Measurements from ENCODE around the gene BCL2. TPM values are rescaled to one million over a fixed set of nuclear protein-coding genes. Genes with fewer than 3 reads are reported as not detected.
A peak's percentile ranks its signal among the peaks of the same experiment; 100 is the strongest.

Gene BCL2
- total and polyA plus RNA-seq, 9 of the 15 experiments (the other 6 are each of a cell fraction or from before 2014, with no cell fraction given): 0.10 to 1.1 (median 0.65) TPM

- no TSS peak for BruUV-seq (replicated peaks)
- no peak for DNase-seq (ENCODE audit: extremely low read depth in 1 of 4, low spot score in 3 of 4)
- Histone ChIP-seq H3K4me1 (replicated peaks in 1 of 2; ENCODE audit: control insufficient read depth in 2 of 2, insufficient read depth in 2 of 2, low read length in 2 of 2) (no peaks in the 10 kb centered on the region), H3K9ac (ENCODE audit: insufficient read depth in 1 of 2, low read depth in 2 of 2, low read length in 2 of 2) (no peak overlapping the region), H3K9me1 (ENCODE audit: control insufficient read depth, insufficient read depth, low read length) (no peaks in the 10 kb centered on the region), H3K27ac (ENCODE audit: extremely low read depth, low read depth, low read length) (no peak overlapping the region), H4K20me1 (replicated peaks; ENCODE audit: control insufficient read depth, insufficient read depth, low read length) (no peaks in the 10 kb centered on the region), H3K4me3 (no peak overlapping the region), H3K79me2 (ENCODE audit: control insufficient read depth, insufficient read depth, low read length) (no peaks in the 10 kb centered on the region), H3K36me3 (ENCODE audit: control insufficient read depth, insufficient read depth, low read length) (no peaks in the 10 kb centered on the region), H3K27me3 (ENCODE audit: control insufficient read depth in 2 of 2, insufficient read depth in 2 of 2, low read length in 2 of 2) (peaks cover 0 to 15% of the 10 kb centered on the region in 2 experiments; a peak in 2 of 5 replicates), H2AFZ (ENCODE audit: low read depth, low read length) (no peak overlapping the region), H3K9me3 (replicated peaks; ENCODE audit: control insufficient read depth, insufficient read depth, low read depth, low read length) (no peaks in the 10 kb centered on the region), H3K4me2 (ENCODE audit: insufficient read depth, low read length) (no peak overlapping the region)
- ChIA-PET CTCF (ENCODE audit: low intra/inter-chr PET ratio) (no interaction called here), POLR2A (no interaction called here)
- intact Hi-C loops (cut with micrococcal nuclease): no loop called here
- 10% methylated on average over 24 of the region's 25 CpGs for WGBS (ENCODE audit: insufficient coverage, low coverage, missing lambda C conversion rate)
- FAIRE-seq: no peak
- ATAC-seq: no peak
- in situ Hi-C loops (cut with MboI): no loop called here
- TF ChIP-seq, protein P1, sequence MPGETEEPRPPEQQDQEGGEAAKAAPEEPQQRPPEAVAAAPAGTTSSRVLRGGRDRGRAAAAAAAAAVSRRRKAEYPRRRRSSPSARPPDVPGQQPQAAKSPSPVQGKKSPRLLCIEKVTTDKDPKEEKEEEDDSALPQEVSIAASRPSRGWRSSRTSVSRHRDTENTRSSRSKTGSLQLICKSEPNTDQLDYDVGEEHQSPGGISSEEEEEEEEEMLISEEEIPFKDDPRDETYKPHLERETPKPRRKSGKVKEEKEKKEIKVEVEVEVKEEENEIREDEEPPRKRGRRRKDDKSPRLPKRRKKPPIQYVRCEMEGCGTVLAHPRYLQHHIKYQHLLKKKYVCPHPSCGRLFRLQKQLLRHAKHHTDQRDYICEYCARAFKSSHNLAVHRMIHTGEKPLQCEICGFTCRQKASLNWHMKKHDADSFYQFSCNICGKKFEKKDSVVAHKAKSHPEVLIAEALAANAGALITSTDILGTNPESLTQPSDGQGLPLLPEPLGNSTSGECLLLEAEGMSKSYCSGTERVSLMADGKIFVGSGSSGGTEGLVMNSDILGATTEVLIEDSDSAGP (CRISPR knock-in tag; IDR thresholded peaks at IDR 0.05): no peak
- peak; percentile 57 to 58; a peak in 3 of 4 replicates for TF ChIP-seq NRF1 (conservative IDR thresholded peaks at IDR 0.05 in 1 of 2, IDR thresholded peaks at IDR 0.05 in 1 of 2)
Measured at GRCh38 chr18:63177919-63178821, 141.4 kb downstream of the BCL2 start.

All from K562 (cell line).